HFFc6 (cell line): ENCODE data around the gene TFF1. TPM values are rescaled to one million over a fixed set of nuclear protein-coding genes. Genes with fewer than 3 reads are reported as not detected.
A peak's percentile ranks its signal among the peaks of the same experiment; 100 is the strongest.

Experiments
- DNase-seq: peaks from one replicate; pipeline ENCODE4 v3.0.0-alpha.2; 2018
- H3K27ac Mint-ChIP-seq: 2 replicates; pipeline ENCODE4 v1.8.0; 2020; ENCODE audit warnings: mild to moderate bottlenecking, mixed read lengths
- H3K27me3 Mint-ChIP-seq: 2 replicates; pipeline ENCODE4 v1.8.0; 2021; ENCODE audit warnings: mild to moderate bottlenecking, moderate library complexity, mixed read lengths; ENCODE audit not compliant: insufficient read depth
- H3K36me3 Mint-ChIP-seq: 2 replicates; pipeline ENCODE4 v1.8.0; 2021; ENCODE audit warnings: low read depth, mixed read lengths
- H3K4me1 Mint-ChIP-seq: 2 replicates; pipeline ENCODE4 v1.8.0; 2020; ENCODE audit warnings: low read depth, mixed read lengths
- H3K4me3 Mint-ChIP-seq: 2 replicates; pipeline ENCODE4 v1.8.0; 2020; ENCODE audit warnings: mild to moderate bottlenecking, moderate library complexity, mixed read lengths
- H3K9me3 Mint-ChIP-seq: 2 replicates; pipeline ENCODE4 v1.8.0; 2020; ENCODE audit warnings: mild to moderate bottlenecking, mixed read lengths
- CTCF ChIP-seq: fragments of 200-600 bp; sonication (generic); IDR thresholded peaks from 2 replicates; pipeline ENCODE4 v1.5.0; 2021; ENCODE audit warnings: antibody characterized with exemption, mild to moderate bottlenecking
- total RNA-seq, 6 experiments: library from RNA; stranded (reverse); fragmentation: NEBNext Ultra II Directional; extraction: Animal tissue kit (Norgen Biotek cat#: 25700); gene quantifications; 2 replicates in 1 of 6; 3 replicates in 5 of 6; pipeline ENCODE4 v1.2.3, GENCODE V29; 2021

Gene TFF1
- total RNA-seq, 6 experiments from 2014 or later = not detected

GRCh38 chr21:42360317-42360716 is 6.0 kb downstream of the TFF1 start:
- Mint-ChIP-seq H3K27me3 (no peaks in the 10 kb centered on the region; the same call in 1 of the 2 replicates), H3K9me3 (peaks cover 83% of the 10 kb centered on the region), H3K36me3 (no peaks in the 10 kb centered on the region; the same call in 1 of the 2 replicates), H3K4me1 (no peaks in the 10 kb centered on the region), H3K4me3 (no peak overlapping the region), H3K27ac (no peak overlapping the region; the same call in 1 of the 2 replicates)
- DNase-seq = no peak
- peak; percentile 36; the same call in 1 of the 2 replicates for TF ChIP-seq CTCF

- H3K9me3 Mint-ChIP-seq = peaks cover 85% of the 10 kb centered on the region
- no peak for TF ChIP-seq CTCF
- no peak overlapping the region for H3K27ac Mint-ChIP-seq
- H3K4me3 Mint-ChIP-seq = no peak overlapping the region
- no peaks in the 10 kb centered on the region; the same call in 1 of the 2 replicates for H3K36me3 Mint-ChIP-seq
- DNase-seq = no peak
- no peaks in the 10 kb centered on the region; the same call in 1 of the 2 replicates for H3K27me3 Mint-ChIP-seq
- no peaks in the 10 kb centered on the region for H3K4me1 Mint-ChIP-seq
Observed at GRCh38 chr21:42358937-42359336, 7.4 kb downstream of the TFF1 start.

- no peaks in the 10 kb centered on the region for H3K4me1 Mint-ChIP-seq
- TF ChIP-seq CTCF = no peak
- H3K27me3 Mint-ChIP-seq = no peaks in the 10 kb centered on the region; the same call in 1 of the 2 replicates
- DNase-seq = no peak
- no peak overlapping the region for H3K27ac Mint-ChIP-seq
- peaks cover 6% of the 10 kb centered on the region; the same call in 1 of the 2 replicates for H3K36me3 Mint-ChIP-seq
- H3K4me3 Mint-ChIP-seq = no peak overlapping the region
- peaks cover 87% of the 10 kb centered on the region for H3K9me3 Mint-ChIP-seq
Observed at GRCh38 chr21:42358261-42358660, 8.1 kb downstream of the TFF1 start.

GRCh38 chr21:42357307-42357706 is 9.0 kb downstream of the TFF1 start:
- H3K4me1 Mint-ChIP-seq = no peaks in the 10 kb centered on the region
- H3K27ac Mint-ChIP-seq = no peak overlapping the region
- no peak overlapping the region for H3K4me3 Mint-ChIP-seq
- peaks cover 1% of the 10 kb centered on the region for H3K27me3 Mint-ChIP-seq
- H3K9me3 Mint-ChIP-seq = peaks cover 93% of the 10 kb centered on the region
- H3K36me3 Mint-ChIP-seq = peaks cover 15% of the 10 kb centered on the region
- no peak for DNase-seq
- no peak for TF ChIP-seq CTCF

- DNase-seq = no peak
- peaks cover 17% of the 10 kb centered on the region for H3K36me3 Mint-ChIP-seq
- peaks cover 92% of the 10 kb centered on the region for H3K9me3 Mint-ChIP-seq
- peaks cover 1% of the 10 kb centered on the region for H3K27me3 Mint-ChIP-seq
- H3K4me3 Mint-ChIP-seq = no peak overlapping the region
- no peak for TF ChIP-seq CTCF
- H3K4me1 Mint-ChIP-seq = no peaks in the 10 kb centered on the region
- no peak overlapping the region for H3K27ac Mint-ChIP-seq
Observed at GRCh38 chr21:42356650-42357049, 9.7 kb downstream of the TFF1 start.

- Mint-ChIP-seq H3K9me3 (peaks cover 93% of the 10 kb centered on the region), H3K36me3 (peaks cover 17% of the 10 kb centered on the region)
- no peak for DNase-seq
Observed at GRCh38 chr21:42356046-42356445, 10.3 kb downstream of the TFF1 start.

More at GRCh38 chr21:42356046-42356445, 10.3 kb downstream of the TFF1 start:
- H3K27me3 Mint-ChIP-seq = peaks cover 1% of the 10 kb centered on the region
- no peak overlapping the region for H3K4me3 Mint-ChIP-seq
- TF ChIP-seq CTCF = no peak
- no peak overlapping the region for H3K27ac Mint-ChIP-seq
- no peaks in the 10 kb centered on the region for H3K4me1 Mint-ChIP-seq
